Measurements from ENCODE around the gene EPB41.

DNA sequence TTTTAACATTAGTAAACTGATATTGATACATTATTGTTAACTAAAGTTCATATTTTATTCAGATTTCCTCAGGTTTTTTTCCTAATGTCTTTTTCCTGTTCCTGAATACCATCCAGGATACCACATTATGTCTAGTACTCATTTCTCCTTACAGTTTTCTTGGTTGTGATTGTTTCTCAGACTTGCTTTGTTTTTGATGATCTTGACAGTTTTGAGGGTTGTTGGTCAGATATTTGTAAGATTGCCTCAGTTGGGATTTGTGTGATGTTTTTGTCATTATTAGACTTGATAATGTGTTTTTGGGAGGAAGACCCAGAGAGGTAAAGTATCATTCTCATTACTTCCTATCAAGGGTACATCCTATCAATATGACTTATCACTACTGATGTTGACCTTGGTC, 19.5 kb downstream of the EPB41 start:
- TF ChIP-seq, protein P1, sequence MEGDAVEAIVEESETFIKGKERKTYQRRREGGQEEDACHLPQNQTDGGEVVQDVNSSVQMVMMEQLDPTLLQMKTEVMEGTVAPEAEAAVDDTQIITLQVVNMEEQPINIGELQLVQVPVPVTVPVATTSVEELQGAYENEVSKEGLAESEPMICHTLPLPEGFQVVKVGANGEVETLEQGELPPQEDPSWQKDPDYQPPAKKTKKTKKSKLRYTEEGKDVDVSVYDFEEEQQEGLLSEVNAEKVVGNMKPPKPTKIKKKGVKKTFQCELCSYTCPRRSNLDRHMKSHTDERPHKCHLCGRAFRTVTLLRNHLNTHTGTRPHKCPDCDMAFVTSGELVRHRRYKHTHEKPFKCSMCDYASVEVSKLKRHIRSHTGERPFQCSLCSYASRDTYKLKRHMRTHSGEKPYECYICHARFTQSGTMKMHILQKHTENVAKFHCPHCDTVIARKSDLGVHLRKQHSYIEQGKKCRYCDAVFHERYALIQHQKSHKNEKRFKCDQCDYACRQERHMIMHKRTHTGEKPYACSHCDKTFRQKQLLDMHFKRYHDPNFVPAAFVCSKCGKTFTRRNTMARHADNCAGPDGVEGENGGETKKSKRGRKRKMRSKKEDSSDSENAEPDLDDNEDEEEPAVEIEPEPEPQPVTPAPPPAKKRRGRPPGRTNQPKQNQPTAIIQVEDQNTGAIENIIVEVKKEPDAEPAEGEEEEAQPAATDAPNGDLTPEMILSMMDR (IDR thresholded peaks at IDR 0.05), result no peak
- no peak for TF ChIP-seq POLR2A (IDR thresholded peaks at IDR 0.05)
- TF ChIP-seq POLR2AphosphoS5 (IDR thresholded peaks at IDR 0.05), result no peak

All from sigmoid colon (tissue), 4 donors.